Fibroblast of skin of back (primary cell): ENCODE measurements around the gene MMP24.
A peak's percentile ranks its signal among the peaks of the same experiment; 100 is the strongest.
"Not testable (repeated sequence)": the region's sequence is repeated elsewhere in the genome, so short reads cannot be mapped to it uniquely, and the experiment has no call there.

ENCODE experiments used
- DNase-seq: peaks from one replicate; pipeline ENCODE4 v3.0.0-alpha.2; 2013

Gene MMP24

DNA sequence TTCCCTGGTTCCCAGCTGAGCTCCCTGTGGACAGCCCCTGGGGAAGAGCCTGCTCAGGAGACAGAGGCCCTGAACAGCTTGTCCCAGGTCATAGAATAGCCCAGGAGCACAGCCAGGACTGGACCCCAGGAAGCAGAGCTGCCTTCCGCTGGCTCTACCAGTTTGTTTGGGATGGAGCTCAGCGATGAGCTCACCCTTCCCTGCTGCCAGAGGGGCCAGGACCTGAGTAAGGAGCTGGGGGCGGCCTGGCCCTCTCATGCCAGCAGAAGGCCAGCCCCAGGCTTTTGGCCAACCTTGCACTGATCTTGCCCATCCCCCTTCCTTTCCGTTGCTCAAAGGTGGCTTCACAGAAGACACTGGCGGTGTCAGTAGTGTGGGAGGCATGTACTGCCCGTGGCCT is 33.9 kb downstream of the MMP24 start:
- no peak for DNase-seq

GRCh38 chr20:35262321-35262720 is 35.8 kb downstream of the MMP24 start:
- DNase-seq = not testable (repeated sequence)

- peak; percentile 55 for DNase-seq
Observed at GRCh38 chr20:35262731-35263531, 36.4 kb downstream of the MMP24 start.

- DNase-seq = no peak
Observed at GRCh38 chr20:35263532-35264341, 37.2 kb downstream of the MMP24 start.

DNA sequence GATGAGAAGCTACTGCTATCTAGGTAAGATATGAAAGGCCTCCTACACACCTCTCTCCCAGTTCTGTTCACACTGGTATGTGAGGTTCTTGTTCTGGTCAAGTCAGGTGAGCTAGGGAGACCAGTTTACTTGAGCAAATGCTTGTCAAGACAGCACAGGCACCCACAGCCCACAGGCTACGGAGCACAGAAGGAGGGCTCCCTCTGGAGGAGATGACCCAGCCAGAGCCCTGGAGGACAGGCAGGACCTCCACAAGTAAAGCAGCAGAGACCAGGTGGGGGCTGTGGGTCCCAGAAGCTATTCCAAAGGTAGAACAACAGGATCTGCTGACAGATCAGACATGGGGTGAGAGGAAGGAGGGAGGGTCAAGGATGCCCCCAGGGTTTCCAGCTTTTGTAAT is 38.3 kb downstream of the MMP24 start:
- peak; percentile 7 for DNase-seq

DNA sequence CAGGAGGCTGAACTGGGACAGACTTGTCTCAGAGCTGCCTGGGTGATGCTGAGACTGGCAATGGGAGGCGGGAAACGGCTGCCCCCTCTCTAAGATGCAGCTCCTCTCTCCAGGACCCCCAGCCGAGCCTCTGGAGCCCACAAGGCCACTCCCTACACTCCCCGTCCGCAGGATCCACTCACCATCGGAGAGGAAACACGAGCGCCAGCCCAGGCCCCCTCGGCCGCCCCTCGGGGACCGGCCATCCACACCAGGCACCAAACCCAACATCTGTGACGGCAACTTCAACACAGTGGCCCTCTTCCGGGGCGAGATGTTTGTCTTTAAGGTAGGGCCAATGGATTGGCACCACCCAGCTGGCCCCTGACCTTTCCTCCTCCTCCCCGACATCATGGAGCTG is 40.6 kb downstream of the MMP24 start:
- DNase-seq = no peak

DNA sequence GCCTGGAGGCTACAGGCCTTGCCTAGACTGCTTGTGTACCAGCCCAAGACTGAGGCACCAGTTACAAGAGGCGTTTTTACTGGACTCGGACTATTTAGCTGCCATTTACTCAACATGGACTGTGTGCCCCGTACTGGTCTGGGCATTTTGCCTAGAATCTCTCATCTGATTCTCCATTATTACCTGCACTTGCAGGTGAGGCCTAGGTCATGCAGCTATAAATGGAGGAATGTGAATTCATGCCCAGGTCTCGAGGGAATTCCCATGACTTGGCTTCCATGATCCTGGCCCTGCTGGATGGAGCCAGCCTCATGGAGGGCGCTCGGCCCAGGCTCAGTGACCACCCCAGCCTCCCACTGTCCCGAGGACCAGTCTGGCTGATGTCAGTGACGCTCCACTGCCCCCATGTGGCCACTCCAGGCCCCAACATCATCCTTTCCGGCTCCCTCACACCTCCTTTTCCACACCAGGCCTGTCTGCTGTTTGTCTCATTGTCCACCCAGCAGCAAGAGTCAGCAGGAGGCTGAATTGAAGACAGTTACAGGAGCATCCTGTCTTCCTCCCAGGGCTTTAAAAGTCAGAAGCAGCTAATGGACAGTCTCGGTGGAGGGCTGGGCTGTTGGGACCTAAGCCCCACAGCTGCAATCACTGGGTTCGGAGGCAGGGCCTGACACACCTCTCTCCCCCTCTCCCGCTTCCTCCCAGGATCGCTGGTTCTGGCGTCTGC is 42.7 kb downstream of the MMP24 start:
- peak; percentile 56 for DNase-seq

DNA sequence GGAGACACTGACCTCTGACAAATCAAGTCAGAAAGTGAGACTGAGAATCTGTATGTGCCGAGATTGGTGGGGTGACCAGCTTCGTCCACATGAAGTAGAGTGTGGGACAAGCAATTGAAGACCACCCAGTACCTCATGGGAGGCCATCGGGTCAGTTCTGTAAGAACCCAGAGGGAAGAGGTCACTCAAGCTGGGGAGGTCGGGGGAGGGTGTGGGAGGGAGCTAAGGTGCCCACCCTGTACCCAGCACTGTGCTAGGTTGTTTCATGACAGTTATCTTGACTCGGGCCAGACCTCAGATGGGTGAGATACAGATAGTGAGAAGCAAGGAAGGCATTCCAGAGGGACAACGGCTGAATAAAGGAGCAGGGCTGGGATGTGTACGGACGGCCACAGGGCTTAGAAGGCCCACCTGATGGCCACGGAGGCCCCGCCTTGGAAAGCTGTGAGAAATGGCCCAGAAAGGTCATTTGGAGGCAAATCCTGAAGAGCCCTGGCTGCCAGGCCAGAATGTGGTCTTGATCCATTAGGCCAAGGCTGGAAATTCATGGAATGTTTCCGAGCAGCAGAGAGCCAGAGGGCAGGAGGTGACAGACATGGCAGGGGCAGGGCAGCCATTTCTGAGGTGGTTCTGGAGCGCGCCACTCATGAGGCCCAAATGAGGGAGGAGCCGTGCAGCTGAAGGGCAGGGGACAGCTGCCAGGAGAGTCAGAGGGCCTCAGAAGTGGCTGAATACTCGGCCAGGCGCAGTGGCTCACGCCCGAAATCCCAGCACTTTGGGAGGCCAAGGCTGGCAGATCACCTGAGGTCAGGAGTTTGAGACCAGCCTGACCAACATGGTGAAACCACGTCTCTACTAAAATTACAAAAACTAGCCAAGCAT is 43.8 kb downstream of the MMP24 start:
- no peak for DNase-seq

DNA sequence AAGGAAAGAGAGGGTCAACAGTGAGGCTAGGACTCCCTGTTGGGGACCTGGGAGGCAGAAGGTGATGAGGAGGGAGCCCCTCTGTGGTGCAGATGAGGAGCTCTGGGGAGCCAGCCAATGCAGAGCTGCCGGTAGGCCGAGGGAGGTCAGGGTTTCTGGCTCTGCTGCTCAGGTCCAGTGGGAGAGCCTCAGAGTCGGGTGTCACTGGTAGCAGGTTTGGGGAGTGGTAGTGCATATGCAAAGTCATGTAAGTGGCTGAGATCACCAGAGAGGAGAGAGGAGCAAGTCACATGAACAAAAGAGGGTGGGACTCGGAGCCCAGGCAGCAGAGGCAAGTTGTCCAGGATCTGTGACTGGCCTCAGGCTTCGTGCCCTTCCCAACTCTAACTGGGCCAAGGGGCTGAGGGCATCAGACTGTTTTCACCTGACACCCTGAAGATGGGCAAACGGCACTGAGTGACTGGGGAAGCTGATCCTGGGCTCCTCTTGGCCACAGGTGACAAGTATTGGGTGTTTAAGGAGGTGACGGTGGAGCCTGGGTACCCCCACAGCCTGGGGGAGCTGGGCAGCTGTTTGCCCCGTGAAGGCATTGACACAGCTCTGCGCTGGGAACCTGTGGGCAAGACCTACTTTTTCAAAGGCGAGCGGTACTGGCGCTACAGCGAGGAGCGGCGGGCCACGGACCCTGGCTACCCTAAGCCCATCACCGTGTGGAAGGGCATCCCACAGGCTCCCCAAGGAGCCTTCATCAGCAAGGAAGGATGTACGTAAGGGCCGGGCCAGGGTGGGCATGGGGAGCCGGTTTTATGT is 44.8 kb downstream of the MMP24 start:
- DNase-seq = peak; percentile 9

GRCh38 chr20:35271904-35272303 is 45.4 kb downstream of the MMP24 start:
- peak; percentile 41 for DNase-seq

DNA sequence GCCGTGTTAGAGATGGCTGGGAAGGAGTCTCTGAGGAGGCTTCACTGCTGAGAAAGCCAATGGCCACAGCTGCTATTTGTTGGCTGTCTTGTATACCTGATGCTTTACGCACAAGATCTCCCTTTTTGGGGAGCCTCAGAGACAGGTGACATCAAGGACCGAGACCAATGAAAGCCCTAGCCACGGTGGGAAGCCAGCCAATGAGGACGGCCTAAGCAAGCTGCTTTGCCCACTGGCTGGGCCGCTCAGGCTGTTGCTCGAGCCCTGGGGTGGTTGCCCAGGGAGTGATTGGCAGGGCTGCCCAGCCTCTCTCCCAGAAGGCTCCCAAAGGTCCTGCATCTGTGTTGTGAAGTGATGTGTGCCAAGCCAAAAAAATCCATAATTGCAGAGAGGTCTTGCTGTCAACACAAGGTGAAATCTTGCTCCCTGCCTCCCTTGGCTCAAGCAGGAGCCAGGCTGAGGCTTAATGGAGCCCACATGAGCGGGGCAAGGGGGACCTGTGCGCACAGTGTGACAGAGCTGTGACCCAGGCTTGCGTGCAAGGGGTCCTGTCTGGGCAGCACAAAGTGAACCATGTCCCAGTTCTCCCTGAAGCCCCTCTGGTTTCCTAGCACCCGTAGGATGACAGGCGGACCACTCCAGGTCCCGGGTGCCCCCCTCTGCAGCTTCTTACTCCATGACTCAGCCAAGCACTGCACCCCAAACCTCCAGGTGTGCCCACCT is 47.1 kb downstream of the MMP24 start:
- no peak for DNase-seq

GRCh38 chr20:35274172-35275092 is 47.9 kb downstream of the MMP24 start:
- DNase-seq = no peak

GRCh38 chr20:35275741-35276251 is 49.3 kb downstream of the MMP24 start:
- no peak for DNase-seq

DNA sequence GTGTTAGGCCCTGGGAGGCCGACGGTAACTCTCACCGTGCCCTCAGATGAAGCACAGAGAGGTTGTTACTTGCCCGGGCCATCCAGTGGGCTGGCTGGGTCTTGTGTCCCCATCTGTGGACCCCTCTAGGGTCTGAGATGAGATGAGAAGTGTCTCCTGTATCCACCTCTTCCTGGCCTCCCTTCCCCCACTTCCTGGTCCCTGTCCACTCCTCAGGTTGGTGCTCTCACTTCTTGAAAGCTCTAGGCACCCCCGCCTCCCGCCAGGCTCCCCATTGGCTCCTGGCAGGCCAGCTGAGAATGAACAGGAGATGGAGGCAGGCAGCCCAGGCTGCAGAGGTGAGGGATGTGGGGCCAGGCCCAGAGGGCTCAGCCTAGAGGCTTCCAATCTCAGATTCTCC is 49.9 kb downstream of the MMP24 start:
- no peak for DNase-seq

DNA sequence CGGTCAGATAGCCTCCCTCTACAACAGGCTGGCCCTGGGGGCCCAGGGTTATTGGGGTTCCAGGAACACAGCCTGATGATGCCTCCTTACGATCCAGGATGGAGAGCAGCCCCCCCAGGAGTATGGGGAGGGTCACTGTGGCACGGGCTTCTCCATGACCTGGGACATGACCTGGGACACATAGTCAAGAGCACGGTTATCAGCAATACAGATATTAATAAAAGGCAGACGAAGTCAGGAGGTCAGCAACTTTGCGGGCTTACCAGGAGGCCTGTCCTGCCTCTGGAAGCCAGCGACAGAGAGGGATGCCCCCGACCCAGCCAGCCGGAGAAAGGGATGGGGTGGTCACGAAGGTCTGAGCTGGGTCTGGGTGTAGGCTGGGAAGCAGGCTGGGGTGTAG is 50.6 kb downstream of the MMP24 start:
- no peak for DNase-seq

- DNase-seq = peak; percentile 92
Observed at GRCh38 chr20:35277531-35278395, 51.3 kb downstream of the MMP24 start, which contains the start of gene MMP24OS. MMP24OS (minus strand) TSS chr20:35278122; CDS start chr20:35277929, 193 bp downstream.

DNA sequence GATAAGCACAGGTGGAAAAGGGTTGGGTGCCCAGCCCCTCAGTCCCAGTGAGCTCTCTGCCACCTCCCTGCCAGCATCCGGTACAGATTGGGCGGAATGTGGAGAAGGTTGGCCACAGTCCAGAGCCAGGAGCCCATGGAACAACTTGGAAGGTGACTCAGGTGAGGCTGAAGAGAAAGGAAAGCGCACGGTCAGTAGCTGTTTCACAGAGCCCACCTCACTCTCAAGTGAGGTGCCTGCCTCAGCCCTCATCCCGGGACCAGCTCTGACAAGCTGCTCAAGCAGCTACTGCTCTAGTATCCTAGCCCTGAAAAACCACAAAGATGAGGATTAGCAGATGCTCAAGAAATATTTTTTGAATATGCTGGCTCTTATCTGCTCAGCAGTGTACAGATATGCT is 52.5 kb downstream of the MMP24 start:
- no peak for DNase-seq
